GM23338 (cell line): ENCODE data around the gene UHRF2. TPM values are rescaled to one million over a fixed set of nuclear protein-coding genes. Genes with fewer than 3 reads are reported as not detected.

Source experiments
- ATAC-seq: fragments of 200-7000 bp; cut with Tn5 transposase; 3 replicates; pipeline ENCODE4 v1.9.1; 2020
- DNase-seq: peaks from one replicate; pipeline ENCODE4 v3.0.0-alpha.2; 2015; ENCODE audit warnings: low spot score
- H2AFZ ChIP-seq: fragments of 200-600 bp; sonication (generic); 2 replicates; pipeline ENCODE4 v1.8.0; 2016; ENCODE audit warnings: antibody characterized with exemption, mild to moderate bottlenecking, moderate library complexity
- H3F3A ChIP-seq: fragments of 200-600 bp; sonication (generic); replicated peaks from 2 replicates; pipeline ENCODE4 v1.8.0; 2017; ENCODE audit warnings: antibody characterized with exemption, mixed run types, low read depth
- H3K27ac ChIP-seq: fragments of 200-600 bp; sonication (generic); 2 replicates; pipeline ENCODE4 v1.6.1; 2016; ENCODE audit warnings: low read depth
- H3K27me3 ChIP-seq: fragments of 200-600 bp; sonication (generic); 2 replicates; pipeline ENCODE4 v1.8.0; 2016; ENCODE audit warnings: mild to moderate bottlenecking, mixed run types, moderate library complexity; ENCODE audit not compliant: insufficient read depth
- H3K36me3 ChIP-seq: fragments of 200-600 bp; sonication (generic); 2 replicates; pipeline ENCODE4 v1.8.0; 2016; ENCODE audit warnings: mild to moderate bottlenecking; ENCODE audit not compliant: insufficient read depth
- H3K4me1 ChIP-seq: fragments of 200-600 bp; sonication (generic); 2 replicates; pipeline ENCODE4 v1.8.0; 2016; ENCODE audit warnings: mild to moderate bottlenecking, moderate library complexity; ENCODE audit not compliant: insufficient read depth
- H3K4me2 ChIP-seq: fragments of 200-600 bp; sonication (generic); 2 replicates; pipeline ENCODE4 v1.7.1; 2017; ENCODE audit warnings: mixed run types
- H3K4me3 ChIP-seq: fragments of 200-600 bp; sonication (generic); 2 replicates; pipeline ENCODE4 v1.6.1; 2016; ENCODE audit warnings: mixed run types
- H3K79me2 ChIP-seq: fragments of 200-600 bp; sonication (generic); replicated peaks from 2 replicates; pipeline ENCODE4 v1.8.0; 2017; ENCODE audit warnings: mild to moderate bottlenecking; ENCODE audit not compliant: insufficient read depth
- H3K9me2 ChIP-seq: fragments of 200-600 bp; sonication (generic); 2 replicates; pipeline ENCODE4 v1.8.0; 2017; ENCODE audit not compliant: insufficient read depth
- H4K20me1 ChIP-seq: fragments of 200-600 bp; sonication (generic); replicated peaks from 2 replicates; pipeline ENCODE4 v1.8.0; 2017; ENCODE audit warnings: mild to moderate bottlenecking; ENCODE audit not compliant: insufficient read depth
- H3K27ac Mint-ChIP-seq: 2 replicates; pipeline ENCODE4 v1.8.0; 2020; ENCODE audit warnings: inconsistent platforms, mild to moderate bottlenecking, moderate library complexity, mixed read lengths
- H3K27me3 Mint-ChIP-seq: 3 replicates; pipeline ENCODE4 v1.8.0; 2022; ENCODE audit warnings: low read depth, mild to moderate bottlenecking, moderate library complexity, mixed read lengths, inconsistent platforms; ENCODE audit not compliant: insufficient read depth, poor library complexity
- H3K36me3 Mint-ChIP-seq: 3 replicates; pipeline ENCODE4 v1.8.0; 2021; ENCODE audit warnings: low read depth, mild to moderate bottlenecking, inconsistent platforms, moderate library complexity, mixed read lengths
- H3K4me1 Mint-ChIP-seq: 3 replicates; pipeline ENCODE4 v1.8.0; 2020; ENCODE audit warnings: mild to moderate bottlenecking, inconsistent platforms, mixed read lengths
- H3K4me3 Mint-ChIP-seq: 3 replicates; pipeline ENCODE4 v1.8.0; 2021; ENCODE audit warnings: moderate library complexity, mild to moderate bottlenecking, inconsistent platforms, mixed read lengths
- H3K9me3 Mint-ChIP-seq: 3 replicates; pipeline ENCODE4 v1.8.0; 2020; ENCODE audit warnings: moderate library complexity, mild to moderate bottlenecking, inconsistent platforms, mixed read lengths
- CREB1 ChIP-seq: fragments of 250-450 bp; sonication (Bioruptor Pico); IDR thresholded peaks from 2 replicates; pipeline ENCODE4 v1.5.0; 2020; ENCODE audit warnings: low read depth, mild to moderate bottlenecking, moderate library complexity
- CTCF ChIP-seq, 2 experiments: fragments of 200-600 bp in 1 of 2; sonication (generic) in 1 of 2; conservative IDR thresholded peaks; 2 replicates each; pipeline versions ENCODE4 v1.5.1 to v1.6.1; 2016 to 2017; ENCODE audit warnings: antibody characterized with exemption in 2 of 2, low read depth in 2 of 2, mild to moderate bottlenecking in 2 of 2, moderate library complexity in 1 of 2
- EZH2phosphoT487 ChIP-seq: fragments of 200-600 bp; sonication (generic); IDR thresholded peaks from one replicate; pipeline ENCODE4 v1.8.1; 2018; ENCODE audit warnings: antibody characterized with exemption; ENCODE audit not compliant: unreplicated experiment
- JUNB ChIP-seq: IDR thresholded peaks from one replicate; pipeline ENCODE4 v1.6.1; 2016; ENCODE audit warnings: antibody characterized with exemption; ENCODE audit not compliant: unreplicated experiment
- NANOG ChIP-seq: IDR thresholded peaks from 2 replicates; pipeline ENCODE4 v1.6.1; 2016; ENCODE audit warnings: antibody characterized with exemption, borderline replicate concordance
- POLR2AphosphoS5 ChIP-seq: IDR thresholded peaks from 2 replicates; pipeline ENCODE4 v1.6.1; 2016; ENCODE audit warnings: antibody characterized with exemption, low read depth
- STAT1 ChIP-seq: IDR thresholded peaks from one replicate; pipeline ENCODE4 v1.6.1; 2016; ENCODE audit warnings: antibody characterized with exemption; ENCODE audit not compliant: unreplicated experiment
- ZNF114 ChIP-seq: fragments of 250-450 bp; sonication (Bioruptor Pico); IDR thresholded peaks from 2 replicates; pipeline ENCODE4 v1.5.0; 2020; ENCODE audit warnings: mild to moderate bottlenecking, moderate library complexity
- ZNF331 ChIP-seq: fragments of 250-450 bp; sonication (Bioruptor Pico); IDR thresholded peaks from 2 replicates; pipeline ENCODE4 v1.5.0; 2020; ENCODE audit warnings: low read depth, mild to moderate bottlenecking, moderate library complexity
- ZNF462 ChIP-seq: fragments of 250-450 bp; sonication (Bioruptor Pico); IDR thresholded peaks from 2 replicates; pipeline ENCODE4 v1.5.0; 2020; ENCODE audit warnings: mild to moderate bottlenecking, moderate library complexity
- polyA plus RNA-seq: library from polyadenylated mRNA; unstranded; fragments of >200 nt; fragmentation: Nextera tagmentation; extraction: Ambion mirVana; gene quantifications from 2 replicates; pipeline ENCODE4 v1.2.1, GENCODE V29; 2016
- total RNA-seq: library from RNA; depleted of rRNA; stranded (reverse); fragments of >200 nt; shearing (Covaris generic); gene quantifications from 2 replicates; pipeline ENCODE4 v1.2.3, GENCODE V29; 2014
- TF ChIP-seq, protein P1 (sequence below): IDR thresholded peaks from one replicate; pipeline ENCODE4 v1.6.1; 2018; ENCODE audit warnings: antibody characterized with exemption; ENCODE audit not compliant: unreplicated experiment

UHRF2 gene
- total and polyA plus RNA-seq, 2 experiments from 2014 or later = 15.1 to 51.6 TPM

- H3K9me2 ChIP-seq = no peaks in the 10 kb centered on the region
- H3K79me2 ChIP-seq = peaks cover 100% of the 10 kb centered on the region
- H3K4me1 Mint-ChIP-seq = peaks cover 23% of the 10 kb centered on the region; the same call in 2 of the 3 replicates
- H3K4me1 ChIP-seq = 0 out of 2 replicates have a peak, but pooled peaks cover 6% of the 10 kb centered on the region
- H3K4me3 ChIP-seq = no peak overlapping the region
- no peaks in the 10 kb centered on the region for H3K9me3 Mint-ChIP-seq
- no peaks in the 10 kb centered on the region for H3K27me3 Mint-ChIP-seq
- peaks cover 5% of the 10 kb centered on the region; the same call in 2 of the 3 replicates for H3K36me3 Mint-ChIP-seq
- no peak overlapping the region for H3K27ac Mint-ChIP-seq
- ATAC-seq (no peak), DNase-seq (no peak)
- no peak overlapping the region for H3K4me2 ChIP-seq
- no peaks in the 10 kb centered on the region for H3F3A ChIP-seq
- H3K27me3 ChIP-seq = no peaks in the 10 kb centered on the region
- TF ChIP-seq NANOG (no peak), CTCF (conservative IDR thresholded peaks at IDR 0.05; ENCODE audit: low read depth in 2 of 2) (no peak), POLR2AphosphoS5 (no peak), CREB1 (CRISPR knock-in tag) (no peak), ZNF331 (CRISPR knock-in tag) (no peak), EZH2phosphoT487 (no peak), STAT1 (no peak), ZNF462 (CRISPR knock-in tag) (no peak), JUNB (no peak), ZNF114 (CRISPR knock-in tag) (no peak)
- TF ChIP-seq, protein P1, sequence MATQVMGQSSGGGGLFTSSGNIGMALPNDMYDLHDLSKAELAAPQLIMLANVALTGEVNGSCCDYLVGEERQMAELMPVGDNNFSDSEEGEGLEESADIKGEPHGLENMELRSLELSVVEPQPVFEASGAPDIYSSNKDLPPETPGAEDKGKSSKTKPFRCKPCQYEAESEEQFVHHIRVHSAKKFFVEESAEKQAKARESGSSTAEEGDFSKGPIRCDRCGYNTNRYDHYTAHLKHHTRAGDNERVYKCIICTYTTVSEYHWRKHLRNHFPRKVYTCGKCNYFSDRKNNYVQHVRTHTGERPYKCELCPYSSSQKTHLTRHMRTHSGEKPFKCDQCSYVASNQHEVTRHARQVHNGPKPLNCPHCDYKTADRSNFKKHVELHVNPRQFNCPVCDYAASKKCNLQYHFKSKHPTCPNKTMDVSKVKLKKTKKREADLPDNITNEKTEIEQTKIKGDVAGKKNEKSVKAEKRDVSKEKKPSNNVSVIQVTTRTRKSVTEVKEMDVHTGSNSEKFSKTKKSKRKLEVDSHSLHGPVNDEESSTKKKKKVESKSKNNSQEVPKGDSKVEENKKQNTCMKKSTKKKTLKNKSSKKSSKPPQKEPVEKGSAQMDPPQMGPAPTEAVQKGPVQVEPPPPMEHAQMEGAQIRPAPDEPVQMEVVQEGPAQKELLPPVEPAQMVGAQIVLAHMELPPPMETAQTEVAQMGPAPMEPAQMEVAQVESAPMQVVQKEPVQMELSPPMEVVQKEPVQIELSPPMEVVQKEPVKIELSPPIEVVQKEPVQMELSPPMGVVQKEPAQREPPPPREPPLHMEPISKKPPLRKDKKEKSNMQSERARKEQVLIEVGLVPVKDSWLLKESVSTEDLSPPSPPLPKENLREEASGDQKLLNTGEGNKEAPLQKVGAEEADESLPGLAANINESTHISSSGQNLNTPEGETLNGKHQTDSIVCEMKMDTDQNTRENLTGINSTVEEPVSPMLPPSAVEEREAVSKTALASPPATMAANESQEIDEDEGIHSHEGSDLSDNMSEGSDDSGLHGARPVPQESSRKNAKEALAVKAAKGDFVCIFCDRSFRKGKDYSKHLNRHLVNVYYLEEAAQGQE = no peak
- H3K27ac ChIP-seq = no peak overlapping the region
- peaks cover 42% of the 10 kb centered on the region for H4K20me1 ChIP-seq
- H2AFZ ChIP-seq = no peak overlapping the region
- no peak overlapping the region for H3K4me3 Mint-ChIP-seq
- no peaks in the 10 kb centered on the region for H3K36me3 ChIP-seq
Measured at GRCh38 chr9:6428940-6429889, 16.2 kb downstream of the UHRF2 start.
